ENCODE measurements around the gene MED12L.

Gene MED12L

DNA sequence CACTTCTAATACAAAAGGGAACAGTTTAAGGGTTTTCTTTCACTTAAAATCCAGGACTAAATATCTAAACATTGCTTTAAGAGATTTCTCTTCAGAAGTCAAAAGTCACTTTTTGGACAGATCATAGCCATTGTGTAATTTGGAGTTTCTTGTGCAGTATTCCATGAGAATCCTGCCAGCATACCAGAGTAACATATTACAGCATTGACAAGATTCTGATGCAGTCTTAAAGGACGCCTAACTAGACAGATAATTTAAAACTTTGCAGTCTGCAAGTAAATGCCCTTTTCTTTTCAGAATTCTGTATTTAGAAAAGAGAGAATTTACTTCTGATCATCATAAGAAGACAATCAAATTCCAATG lies 392.9 kb downstream of the MED12L start:
- no peaks in the 10 kb centered on the region for H3K9me3 ChIP-seq (ENCODE audit: severe bottlenecking)
- no peaks in the 10 kb centered on the region for H3K27me3 ChIP-seq (ENCODE audit: insufficient read depth, poor library complexity, severe bottlenecking)
- H3K4me1 ChIP-seq (ENCODE audit: insufficient read depth, poor library complexity, severe bottlenecking), result no peaks in the 10 kb centered on the region
- DNase-seq (ENCODE audit: low spot score), result no peak
- H3K4me3 ChIP-seq (ENCODE audit: severe bottlenecking), result no peak overlapping the region
- TF ChIP-seq, protein P1, sequence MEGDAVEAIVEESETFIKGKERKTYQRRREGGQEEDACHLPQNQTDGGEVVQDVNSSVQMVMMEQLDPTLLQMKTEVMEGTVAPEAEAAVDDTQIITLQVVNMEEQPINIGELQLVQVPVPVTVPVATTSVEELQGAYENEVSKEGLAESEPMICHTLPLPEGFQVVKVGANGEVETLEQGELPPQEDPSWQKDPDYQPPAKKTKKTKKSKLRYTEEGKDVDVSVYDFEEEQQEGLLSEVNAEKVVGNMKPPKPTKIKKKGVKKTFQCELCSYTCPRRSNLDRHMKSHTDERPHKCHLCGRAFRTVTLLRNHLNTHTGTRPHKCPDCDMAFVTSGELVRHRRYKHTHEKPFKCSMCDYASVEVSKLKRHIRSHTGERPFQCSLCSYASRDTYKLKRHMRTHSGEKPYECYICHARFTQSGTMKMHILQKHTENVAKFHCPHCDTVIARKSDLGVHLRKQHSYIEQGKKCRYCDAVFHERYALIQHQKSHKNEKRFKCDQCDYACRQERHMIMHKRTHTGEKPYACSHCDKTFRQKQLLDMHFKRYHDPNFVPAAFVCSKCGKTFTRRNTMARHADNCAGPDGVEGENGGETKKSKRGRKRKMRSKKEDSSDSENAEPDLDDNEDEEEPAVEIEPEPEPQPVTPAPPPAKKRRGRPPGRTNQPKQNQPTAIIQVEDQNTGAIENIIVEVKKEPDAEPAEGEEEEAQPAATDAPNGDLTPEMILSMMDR (IDR thresholded peaks at IDR 0.05; ENCODE audit: poor library complexity, severe bottlenecking), result no peak
- H3K36me3 ChIP-seq (ENCODE audit: low read depth), result no peaks in the 10 kb centered on the region
- H3K27ac ChIP-seq (ENCODE audit: poor library complexity, severe bottlenecking), result no peak overlapping the region
- no peak for ATAC-seq (ENCODE audit: low read depth)

DNA sequence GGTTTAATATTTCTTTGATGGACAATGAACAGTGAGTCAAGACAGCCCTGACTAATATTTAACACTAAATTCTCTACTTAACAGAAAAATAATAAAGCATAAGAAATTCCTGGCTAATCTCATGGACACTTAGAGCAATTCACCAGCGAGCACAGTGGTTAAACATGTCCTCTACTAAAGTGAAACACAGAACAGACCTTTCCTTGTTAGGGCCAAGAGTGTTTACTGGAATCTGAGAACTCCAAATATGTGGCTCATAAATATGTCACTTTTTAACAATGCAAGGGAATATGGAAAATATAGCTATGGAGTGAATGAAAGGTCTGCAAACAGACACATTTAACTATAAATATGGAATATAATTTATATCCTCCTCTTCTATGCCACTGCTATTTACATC lies 394.0 kb downstream of the MED12L start:
- Histone ChIP-seq H3K9me3 (ENCODE audit: severe bottlenecking) (no peaks in the 10 kb centered on the region), H3K4me3 (ENCODE audit: severe bottlenecking) (no peak overlapping the region), H3K27ac (ENCODE audit: poor library complexity, severe bottlenecking) (no peak overlapping the region), H3K36me3 (ENCODE audit: low read depth) (no peaks in the 10 kb centered on the region), H3K27me3 (ENCODE audit: insufficient read depth, poor library complexity, severe bottlenecking) (no peaks in the 10 kb centered on the region), H3K4me1 (ENCODE audit: insufficient read depth, poor library complexity, severe bottlenecking) (no peaks in the 10 kb centered on the region)
- ATAC-seq (ENCODE audit: low read depth) (no peak), DNase-seq (ENCODE audit: low spot score) (no peak)
- TF ChIP-seq, protein P1 (IDR thresholded peaks at IDR 0.05; ENCODE audit: poor library complexity, severe bottlenecking), result no peak

DNA sequence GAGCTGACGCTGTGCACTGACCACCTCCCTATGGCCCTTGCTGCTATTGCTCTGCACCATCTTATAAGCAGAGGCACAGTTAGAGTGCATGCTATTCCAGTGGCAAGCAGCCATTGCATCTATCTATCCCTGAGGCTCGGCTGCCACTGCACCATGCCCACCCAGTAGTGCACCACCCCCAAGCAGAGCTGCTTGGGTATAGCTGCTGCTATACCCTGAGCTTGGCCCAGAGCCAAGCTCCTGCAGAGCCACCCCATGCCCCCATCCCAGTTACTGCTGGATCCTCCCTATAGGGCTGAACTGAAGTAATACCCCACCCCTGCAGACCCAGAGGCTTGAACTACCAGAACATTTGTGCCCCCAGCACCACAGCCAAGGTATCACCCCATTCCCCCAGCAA lies 395.0 kb downstream of the MED12L start:
- no peak for DNase-seq (ENCODE audit: low spot score)
- H3K27ac ChIP-seq (ENCODE audit: poor library complexity, severe bottlenecking), result no peak overlapping the region

DNA sequence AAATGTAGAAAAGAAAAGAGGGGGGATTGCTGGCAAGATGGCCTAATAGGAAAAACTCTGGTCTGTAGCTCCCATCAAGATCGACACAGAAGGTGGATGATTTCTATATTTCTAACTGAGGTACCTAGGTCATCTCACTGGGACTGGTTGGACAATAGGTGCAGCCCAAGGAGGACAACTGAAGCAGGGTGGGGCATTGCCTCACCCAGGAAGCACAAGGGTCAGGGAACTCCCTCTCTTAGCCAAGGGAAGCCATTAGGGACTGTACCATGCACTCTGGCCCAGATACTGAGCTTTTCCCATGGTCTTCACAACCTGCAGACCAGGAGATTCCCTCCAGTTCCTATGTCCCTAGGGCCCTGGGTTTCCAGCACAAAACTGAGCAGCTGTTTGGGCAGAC lies 398.0 kb downstream of the MED12L start:
- no peak for DNase-seq (ENCODE audit: low spot score)
- Histone ChIP-seq H3K9me3 (ENCODE audit: severe bottlenecking) (no peaks in the 10 kb centered on the region), H3K27ac (ENCODE audit: poor library complexity, severe bottlenecking) (no peak overlapping the region), H3K36me3 (ENCODE audit: low read depth) (no peaks in the 10 kb centered on the region), H3K4me3 (ENCODE audit: severe bottlenecking) (no peak overlapping the region), H3K27me3 (ENCODE audit: insufficient read depth, poor library complexity, severe bottlenecking) (no peaks in the 10 kb centered on the region), H3K4me1 (ENCODE audit: insufficient read depth, poor library complexity, severe bottlenecking) (no peaks in the 10 kb centered on the region)
- no peak for ATAC-seq (ENCODE audit: low read depth)
- TF ChIP-seq, protein P1 (IDR thresholded peaks at IDR 0.05; ENCODE audit: poor library complexity, severe bottlenecking), result no peak

More for the DNA sequence above, 395.0 kb downstream of the MED12L start:
- no peak for ATAC-seq (ENCODE audit: low read depth)
- no peaks in the 10 kb centered on the region for H3K4me1 ChIP-seq (ENCODE audit: insufficient read depth, poor library complexity, severe bottlenecking)
- H3K4me3 ChIP-seq (ENCODE audit: severe bottlenecking), result no peak overlapping the region
- TF ChIP-seq, protein P1 (IDR thresholded peaks at IDR 0.05; ENCODE audit: poor library complexity, severe bottlenecking), result no peak
- no peaks in the 10 kb centered on the region for H3K9me3 ChIP-seq (ENCODE audit: severe bottlenecking)
- no peaks in the 10 kb centered on the region for H3K27me3 ChIP-seq (ENCODE audit: insufficient read depth, poor library complexity, severe bottlenecking)
- H3K36me3 ChIP-seq (ENCODE audit: low read depth), result no peaks in the 10 kb centered on the region

DNA sequence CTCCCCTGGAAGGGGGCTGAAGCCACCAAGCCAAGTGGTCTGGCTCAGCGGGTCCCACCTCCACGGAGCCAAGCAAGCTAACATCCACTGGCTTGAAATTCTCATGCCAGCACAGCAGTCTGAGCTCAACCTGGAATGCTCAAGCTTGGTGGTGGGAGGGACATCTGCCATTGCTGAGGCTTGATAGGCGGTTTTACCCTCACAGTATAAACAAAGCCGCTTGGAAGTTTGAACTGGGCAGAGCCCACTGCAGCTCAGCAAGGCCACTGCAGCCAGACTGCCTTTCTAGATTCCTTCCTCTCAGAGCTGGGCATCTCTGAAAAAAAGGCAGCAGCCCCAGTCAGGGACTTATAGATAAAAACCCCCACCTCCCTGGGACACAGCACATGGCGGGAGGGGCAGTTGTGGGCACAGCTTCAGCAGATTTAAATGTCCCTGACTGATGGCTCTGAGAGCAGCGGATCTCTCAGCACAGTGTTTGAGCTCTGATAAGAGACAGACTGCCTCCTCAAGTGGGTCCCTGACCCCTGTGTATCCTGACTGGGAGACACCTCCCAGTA lies 398.6 kb downstream of the MED12L start:
- Histone ChIP-seq H3K4me1 (ENCODE audit: insufficient read depth, poor library complexity, severe bottlenecking) (no peaks in the 10 kb centered on the region), H3K27me3 (ENCODE audit: insufficient read depth, poor library complexity, severe bottlenecking) (no peaks in the 10 kb centered on the region), H3K4me3 (ENCODE audit: severe bottlenecking) (no peak overlapping the region), H3K9me3 (ENCODE audit: severe bottlenecking) (no peaks in the 10 kb centered on the region), H3K27ac (ENCODE audit: poor library complexity, severe bottlenecking) (no peak overlapping the region), H3K36me3 (ENCODE audit: low read depth) (no peaks in the 10 kb centered on the region)
- DNase-seq (ENCODE audit: low spot score) (no peak), ATAC-seq (ENCODE audit: low read depth) (no peak)
- TF ChIP-seq, protein P1 (IDR thresholded peaks at IDR 0.05; ENCODE audit: poor library complexity, severe bottlenecking), result no peak
